Naive thymus-derived CD8-positive, alpha-beta T cell (primary cell): ENCODE results near the gene VAMP3. TPM values are rescaled to one million over a fixed set of nuclear protein-coding genes. Genes with fewer than 3 reads are reported as not detected.

ENCODE experiments used
- ATAC-seq, 2 donors: fragments of 150-1000 bp; cut with Tn5 transposase in 1 of 2; sonication (Bioruptor Pico), chemical (Tn5 transposase) in 1 of 2; 1 replicate in 1 of 2; 2 replicates in 1 of 2; pipeline ENCODE4 v1.10.0; 2021; ENCODE audit warnings: mild to moderate bottlenecking in 2 of 2, moderate library complexity in 2 of 2
- POLR2A ChIA-PET: fragments of 350-600 bp; sonication (Branson Sonifier 250); formaldehyde crosslinking; loops from one replicate; lab custom pipeline; 2021; ENCODE audit warnings: antibody characterized with exemption; lab: Charles Lee
- DNase-seq, 10 donors: peaks; one replicate each; pipeline versions ENCODE4 v3.0.0 to v3.0.0-alpha.2; 2020 to 2022
- H3K27ac Mint-ChIP-seq, 10 donors: one replicate each; pipeline ENCODE4 v1.8.0; 2020 to 2022; ENCODE audit warnings: mild to moderate bottlenecking in 10 of 10, mixed read lengths in 10 of 10, moderate library complexity in 4 of 10, inconsistent platforms in 1 of 10
- H3K27me3 Mint-ChIP-seq, 5 donors: one replicate each; pipeline ENCODE4 v1.8.0; 2021 to 2022; ENCODE audit warnings: mixed read lengths in 5 of 5
- H3K36me3 Mint-ChIP-seq, 3 donors: one replicate each; pipeline ENCODE4 v1.8.0; 2020 to 2022; ENCODE audit warnings: mixed read lengths in 3 of 3, mild to moderate bottlenecking in 2 of 3, inconsistent platforms in 1 of 3
- H3K4me1 Mint-ChIP-seq, 4 donors: one replicate each; pipeline ENCODE4 v1.8.0; 2021 to 2022; ENCODE audit warnings: mixed read lengths in 4 of 4
- H3K4me3 Mint-ChIP-seq, 10 donors: one replicate each; pipeline ENCODE4 v1.8.0; 2020 to 2022; ENCODE audit warnings: mild to moderate bottlenecking in 10 of 10, mixed read lengths in 10 of 10, moderate library complexity in 6 of 10, inconsistent platforms in 1 of 10
- H3K9me3 Mint-ChIP-seq, 9 donors: one replicate each; pipeline ENCODE4 v1.8.0; 2020 to 2022; ENCODE audit warnings: mixed read lengths in 9 of 9, mild to moderate bottlenecking in 3 of 9, inconsistent platforms in 1 of 9, moderate library complexity in 1 of 9
- polyA plus RNA-seq, 3 donors: library from polyadenylated mRNA; unstranded; fragments of 300-500 nt; fragmentation: Illumina TruSeq; gene quantifications; one replicate each; pipeline ENCODE4 v1.2.3, GENCODE V29; 2021
- total RNA-seq, 8 experiments: library from RNA in 2 of 8; stranded (reverse) in 2 of 8; gene quantifications; one replicate each; pipeline ENCODE4 v1.2.3 and lab custom pipeline; 2021 to 2026

VAMP3 gene
- total RNA-seq: 10 to 100 TPM; 52.2 to 53.7 TPM
- polyA plus RNA-seq: 10 to 100 TPM; 30.4 to 32.4 (median 31.3) TPM
- 24.1 to 42.8 (median 31.7) reads per million in 6 experiments for total RNA-seq (lab: John Stamatoyannopoulos, UW)

- H3K9me3 Mint-ChIP-seq: no peaks in the 10 kb centered on the region
- POLR2A ChIA-PET: interaction anchor here (1.0 to 1.5 kb wide), 4 partner anchors 11 to 91 kb away, joined by 3 to 7 read pairs (median 5); partner anchors contain the start of gene PER3
- peaks cover 15 to 49% (median 40%) of the 10 kb centered on the region in 4 donors for H3K4me1 Mint-ChIP-seq
- peak; percentile 69 to 91 (median 81) for DNase-seq
- peak within 1 kb of the TSS; percentile 26 to 92 (median 86) for H3K27ac Mint-ChIP-seq
- H3K27me3 Mint-ChIP-seq: peaks cover 3 to 9% (median 4%) of the 10 kb centered on the region in 5 donors
- H3K36me3 Mint-ChIP-seq: peaks cover 0 to 30% (median 0%) of the 10 kb centered on the region in 3 donors
- peak; percentile 89 to 95 for ATAC-seq
- H3K4me3 Mint-ChIP-seq: peak within 1 kb of the TSS; percentile 81 to 94 (median 89)
Observed at GRCh38 chr1:7770997-7771822, at the start of gene VAMP3. Gene VAMP3 (plus strand): TSS chr1:7771296. CDS start chr1:7771384, 88 bp downstream.

GRCh38 chr1:7721940-7722669 lies 49.0 kb upstream of the VAMP3 start:
- Mint-ChIP-seq H3K36me3 (no peaks in the 10 kb centered on the region), H3K4me3 (no peak overlapping the region)

GRCh38 chr1:7722670-7723012 lies 48.5 kb upstream of the VAMP3 start:
- Mint-ChIP-seq H3K27ac (no peak overlapping the region), H3K27me3 (peaks cover 7 to 20% (median 10%) of the 10 kb centered on the region in 5 donors), H3K36me3 (no peaks in the 10 kb centered on the region), H3K9me3 (no peaks in the 10 kb centered on the region), H3K4me1 (peaks cover 0 to 6% (median 5%) of the 10 kb centered on the region in 4 donors), H3K4me3 (no peak overlapping the region)
- POLR2A ChIA-PET: no interaction called here
- ATAC-seq: no peak
- no peak for DNase-seq

More at GRCh38 chr1:7721940-7722669, 49.0 kb upstream of the VAMP3 start:
- no peak overlapping the region for H3K27ac Mint-ChIP-seq
- ATAC-seq (no peak), DNase-seq (no peak)
- H3K27me3 Mint-ChIP-seq: peaks cover 7 to 22% (median 10%) of the 10 kb centered on the region in 5 donors
- POLR2A ChIA-PET: no interaction called here
- H3K4me1 Mint-ChIP-seq: peaks cover 0 to 6% (median 5%) of the 10 kb centered on the region in 4 donors
- no peaks in the 10 kb centered on the region for H3K9me3 Mint-ChIP-seq

GRCh38 chr1:7726623-7727022 lies 44.5 kb upstream of the VAMP3 start:
- no peak overlapping the region for H3K4me3 Mint-ChIP-seq
- H3K27ac Mint-ChIP-seq: peak overlapping the region in 2 of 10 donors; percentile 27 to 53
- H3K27me3 Mint-ChIP-seq: peaks cover 7 to 20% (median 14%) of the 10 kb centered on the region in 5 donors
- ATAC-seq (no peak), DNase-seq (no peak)
- POLR2A ChIA-PET: no interaction called here
- peaks cover 0 to 13% (median 0%) of the 10 kb centered on the region in 3 donors for H3K36me3 Mint-ChIP-seq
- peaks cover 0 to 3% (median 0%) of the 10 kb centered on the region in 9 donors for H3K9me3 Mint-ChIP-seq
- peaks cover 0 to 6% (median 5%) of the 10 kb centered on the region in 4 donors for H3K4me1 Mint-ChIP-seq

GRCh38 chr1:7727809-7728471 lies 43.2 kb upstream of the VAMP3 start:
- H3K4me1 Mint-ChIP-seq: peaks cover 0 to 6% (median 5%) of the 10 kb centered on the region in 4 donors
- no peak for DNase-seq
- H3K36me3 Mint-ChIP-seq: peaks cover 0 to 13% (median 0%) of the 10 kb centered on the region in 3 donors
- H3K9me3 Mint-ChIP-seq: peaks cover 0 to 3% (median 0%) of the 10 kb centered on the region in 9 donors
- POLR2A ChIA-PET: no interaction called here
- no peak overlapping the region for H3K27ac Mint-ChIP-seq
- no peak overlapping the region for H3K4me3 Mint-ChIP-seq
- no peak for ATAC-seq
- H3K27me3 Mint-ChIP-seq: peaks cover 7 to 21% (median 18%) of the 10 kb centered on the region in 5 donors

GRCh38 chr1:7729761-7730160 lies 41.3 kb upstream of the VAMP3 start:
- ATAC-seq (no peak), DNase-seq (no peak)
- POLR2A ChIA-PET: no interaction called here
- Mint-ChIP-seq H3K27me3 (peaks cover 7 to 24% (median 18%) of the 10 kb centered on the region in 5 donors), H3K4me1 (peaks cover 0 to 6% (median 5%) of the 10 kb centered on the region in 4 donors), H3K9me3 (peaks cover 0 to 3% (median 0%) of the 10 kb centered on the region in 9 donors), H3K27ac (no peak overlapping the region), H3K36me3 (peaks cover 0 to 13% (median 0%) of the 10 kb centered on the region in 3 donors), H3K4me3 (no peak overlapping the region)

GRCh38 chr1:7732331-7732730 lies 38.8 kb upstream of the VAMP3 start:
- DNase-seq (no peak), ATAC-seq (no peak)
- peaks cover 0 to 13% (median 0%) of the 10 kb centered on the region in 3 donors for H3K36me3 Mint-ChIP-seq
- peaks cover 7 to 29% (median 21%) of the 10 kb centered on the region in 5 donors for H3K27me3 Mint-ChIP-seq
- no peak overlapping the region for H3K27ac Mint-ChIP-seq
- POLR2A ChIA-PET: no interaction called here
- H3K9me3 Mint-ChIP-seq: peaks cover 0 to 3% (median 0%) of the 10 kb centered on the region in 9 donors
- H3K4me1 Mint-ChIP-seq: no peaks in the 10 kb centered on the region
- no peak overlapping the region for H3K4me3 Mint-ChIP-seq

GRCh38 chr1:7733276-7733675 lies 37.8 kb upstream of the VAMP3 start:
- H3K27ac Mint-ChIP-seq: no peak overlapping the region
- H3K36me3 Mint-ChIP-seq: peaks cover 0 to 13% (median 0%) of the 10 kb centered on the region in 3 donors
- no peak for DNase-seq
- H3K9me3 Mint-ChIP-seq: peaks cover 0 to 3% (median 0%) of the 10 kb centered on the region in 9 donors
- no peak overlapping the region for H3K4me3 Mint-ChIP-seq
- POLR2A ChIA-PET: no interaction called here
- ATAC-seq: no peak
- H3K27me3 Mint-ChIP-seq: peaks cover 8 to 33% (median 22%) of the 10 kb centered on the region in 5 donors
- no peaks in the 10 kb centered on the region for H3K4me1 Mint-ChIP-seq

- ATAC-seq: no peak
- Mint-ChIP-seq H3K4me3 (no peak overlapping the region), H3K4me1 (no peaks in the 10 kb centered on the region), H3K27me3 (peaks cover 0 to 18% (median 5%) of the 10 kb centered on the region in 5 donors), H3K9me3 (peaks cover 0 to 2% (median 0%) of the 10 kb centered on the region in 9 donors), H3K36me3 (peaks cover 0 to 4% (median 0%) of the 10 kb centered on the region in 3 donors), H3K27ac (no peak overlapping the region)
- no peak for DNase-seq
- POLR2A ChIA-PET: no interaction called here
Observed at GRCh38 chr1:7738044-7738443, 33.1 kb upstream of the VAMP3 start.

- POLR2A ChIA-PET: no interaction called here
- H3K4me3 Mint-ChIP-seq: no peak overlapping the region
- H3K27me3 Mint-ChIP-seq: peaks cover 0 to 8% (median 4%) of the 10 kb centered on the region in 5 donors
- H3K9me3 Mint-ChIP-seq: peaks cover 0 to 2% (median 0%) of the 10 kb centered on the region in 9 donors
- no peaks in the 10 kb centered on the region for H3K4me1 Mint-ChIP-seq
- ATAC-seq: no peak
- no peak for DNase-seq
- no peak overlapping the region for H3K27ac Mint-ChIP-seq
- H3K36me3 Mint-ChIP-seq: peaks cover 0 to 4% (median 0%) of the 10 kb centered on the region in 3 donors
Observed at GRCh38 chr1:7743346-7743745, 27.8 kb upstream of the VAMP3 start.

- Mint-ChIP-seq H3K36me3 (no peaks in the 10 kb centered on the region), H3K4me1 (peaks cover 0 to 5% (median 0%) of the 10 kb centered on the region in 4 donors), H3K27ac (peak overlapping the region in 1 of 10 donors; percentile 4), H3K27me3 (peaks cover 0 to 8% (median 4%) of the 10 kb centered on the region in 5 donors), H3K9me3 (no peaks in the 10 kb centered on the region), H3K4me3 (no peak overlapping the region)
- no peak for ATAC-seq
- POLR2A ChIA-PET: no interaction called here
- no peak for DNase-seq
Observed at GRCh38 chr1:7744882-7745281, 26.2 kb upstream of the VAMP3 start.

- Mint-ChIP-seq H3K27ac (peak overlapping the region in 1 of 10 donors; percentile 3), H3K36me3 (no peaks in the 10 kb centered on the region), H3K4me3 (no peak overlapping the region), H3K27me3 (peaks cover 1 to 8% (median 4%) of the 10 kb centered on the region in 5 donors), H3K4me1 (peaks cover 0 to 5% (median 0%) of the 10 kb centered on the region in 4 donors), H3K9me3 (no peaks in the 10 kb centered on the region)
- DNase-seq: no peak
- no peak for ATAC-seq
- POLR2A ChIA-PET: no interaction called here
Observed at GRCh38 chr1:7745783-7746182, 25.3 kb upstream of the VAMP3 start.
